ENCODE results near the gene GNG12.

Gene GNG12

DNA sequence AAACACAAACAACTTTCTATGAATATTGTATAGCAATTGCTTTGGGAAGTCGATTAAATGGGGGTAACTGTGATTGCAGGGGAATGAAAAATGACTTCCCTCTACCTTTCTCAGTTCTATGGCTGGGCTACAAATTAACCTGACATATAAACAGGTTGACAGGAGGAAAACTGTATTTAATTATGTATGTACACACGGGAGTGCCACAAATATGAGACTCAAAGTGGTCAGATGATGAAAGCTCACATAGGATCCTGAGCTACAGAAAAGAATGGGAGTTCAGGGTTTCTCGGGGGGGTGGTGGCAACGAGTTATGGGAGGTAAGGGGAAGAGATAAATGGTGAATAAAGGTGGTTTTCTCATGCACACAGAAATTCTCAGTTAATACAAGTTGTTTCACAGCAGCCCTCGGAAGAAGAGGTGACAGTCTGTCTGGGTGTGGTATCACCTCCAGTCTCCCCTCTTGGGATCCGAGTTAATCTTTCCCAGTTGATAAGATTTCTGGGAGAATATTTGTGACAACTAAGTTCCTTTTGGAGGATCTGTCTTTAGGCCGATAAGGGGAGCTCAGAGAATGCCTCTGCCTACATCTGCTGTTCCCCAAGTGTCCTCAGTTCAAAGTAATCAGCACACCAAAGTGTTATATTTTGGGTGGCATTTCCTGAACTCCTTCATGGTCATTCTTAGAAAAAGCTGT lies 122.0 kb downstream of the GNG12 start:
- no peak for DNase-seq (ENCODE audit: low spot score)
- in situ Hi-C loops (cut with MboI; ENCODE audit: low sequenced_read_pairs, unreplicated experiment): no loop called here
- TF ChIP-seq, protein P1, sequence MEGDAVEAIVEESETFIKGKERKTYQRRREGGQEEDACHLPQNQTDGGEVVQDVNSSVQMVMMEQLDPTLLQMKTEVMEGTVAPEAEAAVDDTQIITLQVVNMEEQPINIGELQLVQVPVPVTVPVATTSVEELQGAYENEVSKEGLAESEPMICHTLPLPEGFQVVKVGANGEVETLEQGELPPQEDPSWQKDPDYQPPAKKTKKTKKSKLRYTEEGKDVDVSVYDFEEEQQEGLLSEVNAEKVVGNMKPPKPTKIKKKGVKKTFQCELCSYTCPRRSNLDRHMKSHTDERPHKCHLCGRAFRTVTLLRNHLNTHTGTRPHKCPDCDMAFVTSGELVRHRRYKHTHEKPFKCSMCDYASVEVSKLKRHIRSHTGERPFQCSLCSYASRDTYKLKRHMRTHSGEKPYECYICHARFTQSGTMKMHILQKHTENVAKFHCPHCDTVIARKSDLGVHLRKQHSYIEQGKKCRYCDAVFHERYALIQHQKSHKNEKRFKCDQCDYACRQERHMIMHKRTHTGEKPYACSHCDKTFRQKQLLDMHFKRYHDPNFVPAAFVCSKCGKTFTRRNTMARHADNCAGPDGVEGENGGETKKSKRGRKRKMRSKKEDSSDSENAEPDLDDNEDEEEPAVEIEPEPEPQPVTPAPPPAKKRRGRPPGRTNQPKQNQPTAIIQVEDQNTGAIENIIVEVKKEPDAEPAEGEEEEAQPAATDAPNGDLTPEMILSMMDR (IDR thresholded peaks at IDR 0.05; ENCODE audit: borderline replicate concordance, control extremely low read depth, extremely low read depth, insufficient read depth, missing control alignments): no peak

DNA sequence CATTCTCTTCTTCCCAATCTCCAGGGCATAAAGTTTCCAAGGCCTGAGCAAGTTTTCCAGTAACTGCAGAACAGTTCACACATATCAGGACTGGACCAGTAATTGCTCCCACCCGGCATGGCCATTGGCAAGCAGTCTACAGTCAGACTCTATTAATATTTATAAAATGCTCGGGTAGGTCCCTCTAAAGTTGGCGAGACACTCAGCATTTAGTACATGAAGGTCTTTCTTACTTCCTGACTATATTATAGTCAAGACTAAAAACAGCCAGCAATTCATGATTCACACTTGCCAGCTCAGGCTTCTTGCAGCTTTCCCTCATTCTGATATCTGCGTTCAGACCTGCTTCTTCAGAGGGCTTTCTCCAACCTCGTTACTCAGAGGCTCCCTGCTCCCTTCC lies 122.8 kb downstream of the GNG12 start:
- TF ChIP-seq, protein P1 (IDR thresholded peaks at IDR 0.05; ENCODE audit: borderline replicate concordance, control extremely low read depth, extremely low read depth, insufficient read depth, missing control alignments): no peak
- no peak for DNase-seq (ENCODE audit: low spot score)
- in situ Hi-C loops (cut with MboI; ENCODE audit: low sequenced_read_pairs, unreplicated experiment): no loop called here

DNA sequence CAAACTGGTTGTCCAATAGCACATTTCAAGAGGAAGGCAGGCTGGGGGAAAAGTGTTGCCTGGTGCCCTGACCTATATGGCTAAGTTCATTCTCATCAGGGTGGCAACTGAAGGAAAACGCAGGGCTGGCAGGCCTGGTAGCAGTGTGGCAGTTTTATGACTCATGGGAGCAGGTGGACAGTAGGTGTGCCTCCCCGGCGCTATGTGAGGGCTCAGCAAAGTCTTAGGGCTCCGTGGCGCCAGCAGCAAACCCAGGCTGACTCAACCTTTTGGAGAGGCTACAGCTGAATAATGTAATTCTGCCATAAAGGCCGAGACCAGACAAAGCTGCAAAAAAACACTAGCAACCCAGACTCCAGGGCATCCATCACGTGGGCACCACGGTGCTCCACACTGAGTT lies 124.7 kb downstream of the GNG12 start:
- DNase-seq (ENCODE audit: low spot score): no peak
- in situ Hi-C loops (cut with MboI; ENCODE audit: low sequenced_read_pairs, unreplicated experiment): no loop called here
- TF ChIP-seq, protein P1 (IDR thresholded peaks at IDR 0.05; ENCODE audit: borderline replicate concordance, control extremely low read depth, extremely low read depth, insufficient read depth, missing control alignments): no peak

DNA sequence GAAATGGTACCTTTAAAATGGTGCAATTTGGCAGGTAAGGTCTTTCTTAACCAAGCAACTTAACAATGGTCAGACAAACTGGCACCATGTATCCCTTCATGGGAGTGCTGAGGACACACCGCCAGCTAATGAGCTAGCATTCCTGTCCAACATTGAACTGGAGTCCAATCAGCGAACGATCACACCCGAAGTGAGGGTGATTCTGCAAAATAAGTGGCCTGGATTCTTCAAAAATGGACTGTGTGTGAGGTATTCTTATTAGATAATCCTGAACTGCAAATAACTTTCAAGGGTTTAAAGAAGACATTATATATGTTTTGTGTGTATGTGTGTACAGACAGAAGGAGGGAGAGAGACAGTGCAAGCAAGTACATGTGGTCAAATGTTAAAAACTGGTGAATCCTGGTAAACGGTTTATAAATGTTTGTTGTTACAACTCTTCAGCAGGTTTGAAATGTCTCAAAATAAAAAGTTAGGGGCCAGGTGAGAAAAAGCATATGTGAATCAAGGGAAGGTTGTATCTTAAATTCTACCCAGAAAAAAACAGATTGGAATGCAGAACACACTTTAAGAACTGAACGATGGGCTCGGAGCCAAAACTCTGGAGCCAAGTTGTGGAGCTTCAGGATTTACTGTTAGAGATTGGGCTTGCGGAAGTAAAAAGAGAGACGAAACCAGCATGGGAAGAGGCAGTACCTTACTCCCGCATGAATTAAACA lies 127.4 kb downstream of the GNG12 start:
- DNase-seq (ENCODE audit: low spot score): no peak
- in situ Hi-C loops (cut with MboI; ENCODE audit: low sequenced_read_pairs, unreplicated experiment): no loop called here
- TF ChIP-seq, protein P1 (IDR thresholded peaks at IDR 0.05; ENCODE audit: borderline replicate concordance, control extremely low read depth, extremely low read depth, insufficient read depth, missing control alignments): no peak

DNA sequence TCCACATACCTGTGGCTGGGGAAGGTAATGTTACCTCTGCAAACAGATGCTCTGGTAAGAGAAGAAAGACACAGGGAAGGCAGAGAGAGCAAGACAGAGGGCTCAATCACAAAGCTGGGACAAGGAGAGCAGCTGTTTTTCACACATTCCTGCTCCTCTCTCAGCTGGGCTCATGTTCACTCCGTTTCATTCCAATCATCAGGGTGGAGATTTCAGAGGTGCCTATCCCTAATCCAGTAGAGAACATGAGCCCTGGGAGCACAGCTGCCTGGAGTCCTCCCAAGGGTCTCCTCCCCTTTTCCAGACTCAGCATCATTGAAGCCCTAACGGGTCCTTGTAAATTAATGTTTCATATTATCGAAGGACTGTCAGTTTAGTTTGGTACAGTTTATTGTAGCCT lies 128.9 kb downstream of the GNG12 start:
- in situ Hi-C loops (cut with MboI; ENCODE audit: low sequenced_read_pairs, unreplicated experiment): no loop called here

DNA sequence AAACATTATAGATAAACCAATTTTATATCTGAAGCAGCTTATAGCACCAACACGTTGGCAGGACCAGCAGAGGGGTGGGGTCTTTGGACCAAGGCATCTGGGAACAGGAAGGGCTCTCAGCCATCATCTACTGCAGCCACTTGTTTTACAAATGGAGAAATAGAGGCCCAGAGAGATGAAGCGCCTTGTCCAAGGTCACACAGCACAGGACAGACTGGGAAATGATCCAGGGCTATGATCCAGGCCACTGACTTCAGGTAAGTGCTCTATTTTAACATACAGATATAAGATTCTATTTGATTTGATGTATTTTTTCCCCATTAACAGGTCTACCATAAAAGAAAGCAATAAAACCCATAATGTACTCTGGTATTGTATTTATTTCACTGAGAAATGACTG lies 131.4 kb downstream of the GNG12 start:
- TF ChIP-seq, protein P1 (IDR thresholded peaks at IDR 0.05; ENCODE audit: borderline replicate concordance, control extremely low read depth, extremely low read depth, insufficient read depth, missing control alignments): no peak
- DNase-seq (ENCODE audit: low spot score): no peak
- in situ Hi-C loops (cut with MboI; ENCODE audit: low sequenced_read_pairs, unreplicated experiment): no loop called here

More for the DNA sequence above, 128.9 kb downstream of the GNG12 start:
- no peak for DNase-seq (ENCODE audit: low spot score)
- TF ChIP-seq, protein P1 (IDR thresholded peaks at IDR 0.05; ENCODE audit: borderline replicate concordance, control extremely low read depth, extremely low read depth, insufficient read depth, missing control alignments): no peak
